ENCODE measurements around the gene F3. TPM values are rescaled to one million over a fixed set of nuclear protein-coding genes. Genes with fewer than 3 reads are reported as not detected.

The F3 gene
- total RNA-seq, 1 donor = 506 TPM

GRCh38 chr1:94515296-94515947 is 26.1 kb downstream of the F3 start:
- no peak for DNase-seq (ENCODE audit: low read depth)
- no peak overlapping the region for H3K4me3 ChIP-seq (ENCODE audit: low read depth, low read length)
- no peak for TF ChIP-seq CTCF (IDR thresholded peaks at IDR 0.05; ENCODE audit: insufficient read depth, low read depth, low read length)

- peak; percentile 37 for DNase-seq (ENCODE audit: low read depth)
- peak; percentile 68 for TF ChIP-seq CTCF (IDR thresholded peaks at IDR 0.05; ENCODE audit: insufficient read depth, low read depth, low read length)
- H3K4me3 ChIP-seq (ENCODE audit: low read depth, low read length) = no peak overlapping the region
Measured at GRCh38 chr1:94514095-94514727, 27.3 kb downstream of the F3 start.

GRCh38 chr1:94512816-94513215 is 28.7 kb downstream of the F3 start:
- no peak overlapping the region for H3K4me3 ChIP-seq (ENCODE audit: low read depth, low read length)
- DNase-seq (ENCODE audit: low read depth) = no peak
- TF ChIP-seq CTCF (IDR thresholded peaks at IDR 0.05; ENCODE audit: insufficient read depth, low read depth, low read length) = no peak

GRCh38 chr1:94504601-94505000 is 37.0 kb downstream of the F3 start:
- no peak for TF ChIP-seq CTCF (IDR thresholded peaks at IDR 0.05; ENCODE audit: insufficient read depth, low read depth, low read length)
- DNase-seq (ENCODE audit: low read depth) = no peak
- H3K4me3 ChIP-seq (ENCODE audit: low read depth, low read length) = no peak overlapping the region

GRCh38 chr1:94503153-94503552 is 38.4 kb downstream of the F3 start:
- no peak overlapping the region for H3K4me3 ChIP-seq (ENCODE audit: low read depth, low read length)
- TF ChIP-seq CTCF (IDR thresholded peaks at IDR 0.05; ENCODE audit: insufficient read depth, low read depth, low read length) = no peak
- no peak for DNase-seq (ENCODE audit: low read depth)

GRCh38 chr1:94501935-94502334 is 39.6 kb downstream of the F3 start:
- peak; percentile 50 for DNase-seq (ENCODE audit: low read depth)
- TF ChIP-seq CTCF (IDR thresholded peaks at IDR 0.05; ENCODE audit: insufficient read depth, low read depth, low read length) = no peak
- no peak overlapping the region for H3K4me3 ChIP-seq (ENCODE audit: low read depth, low read length)

All from fibroblast of villous mesenchyme (primary cell).